HepG2 (cell line): ENCODE measurements around the gene RNF13. TPM values are rescaled to one million over a fixed set of nuclear protein-coding genes. Genes with fewer than 3 reads are reported as not detected.

Experiments used
- ATAC-seq: fragments of 200-7000 bp; cut with Tn5 transposase; 3 replicates; pipeline ENCODE4 v1.9.1; 2020; ENCODE audit warnings: mild to moderate bottlenecking, moderate library complexity
- BruUV-seq: library from RNA; stranded (reverse); fragments of 400-500 nt; replicated peaks from 2 replicates; lab custom pipeline; 2021; lab: Mats Ljungman, UMichigan
- CTCF ChIA-PET: fragments of 300-600 bp; formaldehyde crosslinking; extraction: SDS; loops from one replicate; lab custom pipeline; 2021; ENCODE audit warnings: low total read pairs, inconsistent platforms, low intra/inter-chr PET ratio; lab: Yijun Ruan, JAX
- POLR2A ChIA-PET: fragments of 350-600 bp; sonication (Branson Sonifier 250); formaldehyde crosslinking; loops from one replicate; lab custom pipeline; 2020; ENCODE audit warnings: antibody characterized with exemption, inconsistent platforms; lab: Yijun Ruan, JAX
- DNase-seq: peaks from one replicate; pipeline ENCODE4 v3.0.0-alpha.2; 2015; ENCODE audit warnings: low spot score
- FAIRE-seq: peaks from 3 replicates; lab custom pipeline; 2011; peaks lifted over from hg19 to GRCh38; lab: Jason Lieb, UNC
- H2AFZ ChIP-seq: one replicate; pipeline ENCODE4 v1.6.1; 2011; ENCODE audit warnings: low read length, inconsistent platforms
- H3K27ac ChIP-seq: fragments of 300-600 bp; 3 replicates; pipeline ENCODE4 v1.8.0; 2011; ENCODE audit warnings: mixed run types, mild to moderate bottlenecking, mixed read lengths, low read length, inconsistent platforms; ENCODE audit not compliant: insufficient read depth; ENCODE audit errors: extremely low read length
- H3K27me3 ChIP-seq, 2 experiments: fragments of 200-600 bp in 1 of 2; 2 replicates in 1 of 2; 3 replicates in 1 of 2; pipeline versions ENCODE4 v1.6.0 to v1.8.0; 2011; ENCODE audit warnings: low read length in 2 of 2, mild to moderate bottlenecking in 2 of 2, moderate library complexity in 2 of 2, inconsistent platforms in 1 of 2; ENCODE audit not compliant: insufficient read depth in 2 of 2, control insufficient read depth in 1 of 2
- H3K36me3 ChIP-seq, 2 experiments: fragments of 200-600 bp in 1 of 2; replicated peaks in 1 of 2; 2 replicates in 1 of 2; 3 replicates in 1 of 2; pipeline versions ENCODE4 v1.5.1 to v1.8.0; 2011; ENCODE audit warnings: low read length in 2 of 2, inconsistent platforms in 1 of 2; ENCODE audit not compliant: insufficient read depth in 2 of 2, control insufficient read depth in 1 of 2
- H3K4me1 ChIP-seq: 2 replicates; pipeline ENCODE4 v1.5.1; 2012; ENCODE audit warnings: low read length, inconsistent platforms; ENCODE audit not compliant: insufficient read depth
- H3K4me2 ChIP-seq: 2 replicates; pipeline ENCODE4 v1.6.0; 2011; ENCODE audit warnings: low read depth, low read length, inconsistent platforms
- H3K4me3 ChIP-seq, 3 experiments: fragments of 200-600 bp in 1 of 3; sonication (generic), shearing (Covaris generic) in 1 of 3; replicated peaks in 1 of 3; 2 replicates each; pipeline ENCODE4 v1.5.1; 2011 to 2016; ENCODE audit warnings: low read length in 3 of 3, inconsistent platforms in 2 of 3, low read depth in 2 of 3, mild to moderate bottlenecking in 2 of 3, control low read depth in 1 of 3, mixed read lengths in 1 of 3; ENCODE audit not compliant: insufficient read depth in 1 of 3
- H3K79me2 ChIP-seq: one replicate; pipeline ENCODE4 v1.6.1; 2011; ENCODE audit warnings: low read length, inconsistent platforms; ENCODE audit not compliant: insufficient read depth
- H3K9ac ChIP-seq: 2 replicates; pipeline ENCODE4 v1.6.0; 2011; ENCODE audit warnings: mild to moderate bottlenecking, low read depth, low read length, inconsistent platforms; ENCODE audit not compliant: insufficient read depth
- H3K9me3 ChIP-seq: 2 replicates; pipeline ENCODE4 v1.5.1; 2012; ENCODE audit warnings: mild to moderate bottlenecking, low read length
- H4K20me1 ChIP-seq: 2 replicates; pipeline ENCODE4 v1.6.0; 2011; ENCODE audit warnings: inconsistent platforms, mild to moderate bottlenecking, low read length, moderate library complexity; ENCODE audit not compliant: insufficient read depth
- HCFC1 ChIP-seq: fragments of 150-350 bp; IDR thresholded peaks from 2 replicates; pipeline ENCODE4 v1.6.1; 2014; ENCODE audit warnings: low read depth, low read length
- HOXD1 ChIP-seq: sonication (generic); formaldehyde crosslinking; IDR thresholded peaks from 2 replicates; pipeline ENCODE4 v1.5.0; 2020; ENCODE audit warnings: missing genetic modification reagents
- MIXL1 ChIP-seq: IDR thresholded peaks from 2 replicates; pipeline ENCODE4 v1.6.1; 2016
- NFYC ChIP-seq: IDR thresholded peaks from 2 replicates; pipeline ENCODE4 v1.6.1; 2016; ENCODE audit warnings: missing genetic modification reagents, missing compliant biosample characterization
- SIN3B ChIP-seq: fragments of 150-350 bp; IDR thresholded peaks from 2 replicates; pipeline ENCODE4 v1.6.1; 2014; ENCODE audit warnings: low read length
- ZBTB44 ChIP-seq: sonication (generic); formaldehyde crosslinking; IDR thresholded peaks from 2 replicates; pipeline ENCODE4 v1.4.0; 2020; ENCODE audit warnings: missing genetic modification reagents
- ZNF160 ChIP-seq: sonication (generic); formaldehyde crosslinking; IDR thresholded peaks from 2 replicates; pipeline ENCODE4 v1.8.0; 2022; ENCODE audit warnings: mild to moderate bottlenecking, inconsistent platforms, missing genetic modification reagents
- ZNF362 ChIP-seq: sonication (generic); formaldehyde crosslinking; IDR thresholded peaks from 2 replicates; pipeline ENCODE4 v1.4.0; 2020; ENCODE audit warnings: missing genetic modification reagents, mild to moderate bottlenecking, borderline replicate concordance
- ZNF615 ChIP-seq: sonication (generic); formaldehyde crosslinking; IDR thresholded peaks from 2 replicates; pipeline ENCODE4 v1.5.0; 2020; ENCODE audit warnings: mild to moderate bottlenecking, missing genetic modification reagents, borderline replicate concordance
- ZZZ3 ChIP-seq: sonication (generic); formaldehyde crosslinking; IDR thresholded peaks from 2 replicates; pipeline ENCODE4 v1.4.0; 2020; ENCODE audit warnings: missing genetic modification reagents, mild to moderate bottlenecking, borderline replicate concordance
- WGBS: methylation state at CpG from one replicate; pipeline ENCODE4 v1.1.6; 2017; ENCODE audit warnings: low lambda C conversion rate; 5-methylcytosine and 5-hydroxymethylcytosine counted together
- in situ Hi-C: cut with HindIII; loops from 2 replicates; pipeline ENCODE4 v1.10.0; 2017; ENCODE audit warnings: low pct_unique_long_range_greater_than_20kb; ENCODE audit not compliant: extremely low pct_ligation_motif_present
- intact Hi-C: fragments of 100-400 bp; cut with micrococcal nuclease; formaldehyde crosslinking; loops from one replicate; pipeline ENCODE4 v1.10.0; 2022; ENCODE audit not compliant: unreplicated experiment
- polyA plus RNA-seq, 8 experiments: library from polyadenylated mRNA; depleted of rRNA in 3 of 8; stranded (reverse) in 7 of 8; unstranded in 1 of 8; fragments of >200 nt; fragmentation: Illumina TruSeq in 4 of 8; extraction: Trizol in 4 of 8; gene quantifications; 2 replicates each; pipeline versions ENCODE4 v1.2.1 to v1.2.3, GENCODE V29; 2011 to 2016; ENCODE audit warnings: low read depth in 4 of 8, missing spikeins in 1 of 8, mixed read lengths in 1 of 8; ENCODE audit not compliant: insufficient read depth in 1 of 8
- total RNA-seq, 5 experiments: library from RNA; depleted of rRNA; stranded (reverse); fragments of >200 nt; fragmentation: Illumina TruSeq; extraction: Trizol; gene quantifications; 2 replicates each; pipeline ENCODE4 v1.2.3, GENCODE V29; 2016; ENCODE audit warnings: low read depth in 1 of 5
- TF ChIP-seq, protein P1 (sequence below): IDR thresholded peaks from 2 replicates; pipeline ENCODE4 v1.6.1; 2016; ENCODE audit warnings: missing compliant biosample characterization, missing genetic modification reagents, borderline replicate concordance
- TF ChIP-seq, protein P2 (sequence below): IDR thresholded peaks from 2 replicates; pipeline ENCODE4 v1.6.1; 2016; ENCODE audit warnings: mild to moderate bottlenecking, missing biosample characterization, missing genetic modification reagents

Gene RNF13
- total and polyA plus RNA-seq, 2 of the 13 experiments (the other 11 are each of a cell fraction or from before 2014, with no cell fraction given): 39.8 to 46.0 TPM

DNA sequence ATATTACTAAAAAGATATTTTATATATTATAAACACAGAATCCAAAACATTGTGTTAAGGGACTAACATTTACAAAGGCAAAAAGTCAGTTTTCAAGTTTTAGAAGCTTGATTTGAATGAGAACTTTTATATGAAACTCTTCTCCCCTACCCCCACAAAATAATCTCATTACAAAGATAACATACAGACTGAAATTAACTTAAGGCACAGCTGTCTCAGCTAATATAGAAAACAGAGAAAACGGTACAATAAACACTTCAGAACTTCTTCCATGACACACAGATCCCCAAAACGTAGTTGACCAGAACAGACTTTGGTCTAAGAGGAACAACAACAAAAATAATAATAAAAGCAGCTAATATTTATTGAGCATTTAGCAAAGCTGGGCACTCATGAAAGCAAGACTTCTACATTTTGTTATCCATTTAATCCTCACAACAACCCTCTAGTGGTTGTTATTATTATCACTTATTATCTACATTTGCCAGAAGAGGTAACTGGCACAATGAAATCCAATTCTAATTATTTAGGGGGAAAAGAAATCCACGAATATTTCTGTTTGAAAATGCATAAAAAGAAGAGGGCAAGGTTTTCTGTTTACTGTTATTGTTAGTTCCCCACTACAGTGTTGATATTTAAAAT is 89.6 kb downstream of the RNF13 start:
- H3K79me2 ChIP-seq: no peaks in the 10 kb centered on the region
- FAIRE-seq: no peak
- in situ Hi-C loops: no loop called here

More for the DNA sequence above, 89.6 kb downstream of the RNF13 start:
- no peak overlapping the region for H3K4me2 ChIP-seq
- no peaks in the 10 kb centered on the region for H3K4me1 ChIP-seq
- POLR2A ChIA-PET: no interaction called here
- no peaks in the 10 kb centered on the region for H3K27me3 ChIP-seq
- no peak overlapping the region for H3K27ac ChIP-seq
- H3K4me3 ChIP-seq: no peak overlapping the region
- WGBS: 93% methylated on average over 3 of the region's 3 CpGs
- H3K9ac ChIP-seq: no peak overlapping the region
- no TSS peak for BruUV-seq
- TF ChIP-seq ZZZ3 (CRISPR knock-in tag) (no peak), HOXD1 (CRISPR knock-in tag) (no peak), MIXL1 (CRISPR knock-in tag) (no peak), ZNF160 (CRISPR knock-in tag) (no peak), ZNF362 (no peak), NFYC (CRISPR knock-in tag) (no peak), ZNF615 (no peak), SIN3B (no peak), ZBTB44 (CRISPR knock-in tag) (no peak), HCFC1 (no peak)
- TF ChIP-seq, protein P1, sequence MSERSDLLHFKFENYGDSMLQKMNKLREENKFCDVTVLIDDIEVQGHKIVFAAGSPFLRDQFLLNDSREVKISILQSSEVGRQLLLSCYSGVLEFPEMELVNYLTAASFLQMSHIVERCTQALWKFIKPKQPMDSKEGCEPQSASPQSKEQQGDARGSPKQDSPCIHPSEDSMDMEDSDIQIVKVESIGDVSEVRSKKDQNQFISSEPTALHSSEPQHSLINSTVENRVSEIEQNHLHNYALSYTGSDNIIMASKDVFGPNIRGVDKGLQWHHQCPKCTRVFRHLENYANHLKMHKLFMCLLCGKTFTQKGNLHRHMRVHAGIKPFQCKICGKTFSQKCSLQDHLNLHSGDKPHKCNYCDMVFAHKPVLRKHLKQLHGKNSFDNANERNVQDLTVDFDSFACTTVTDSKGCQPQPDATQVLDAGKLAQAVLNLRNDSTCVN (CRISPR knock-in tag): no peak
- TF ChIP-seq, protein P2, sequence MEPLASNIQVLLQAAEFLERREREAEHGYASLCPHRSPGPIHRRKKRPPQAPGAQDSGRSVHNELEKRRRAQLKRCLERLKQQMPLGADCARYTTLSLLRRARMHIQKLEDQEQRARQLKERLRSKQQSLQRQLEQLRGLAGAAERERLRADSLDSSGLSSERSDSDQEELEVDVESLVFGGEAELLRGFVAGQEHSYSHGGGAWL: no peak
- DNase-seq: no peak
- CTCF ChIA-PET: no interaction called here
- intact Hi-C loops: loop anchor here (10.0 kb wide), 1 partner anchor 388 kb away; no protein-coding TSS in a partner anchor
- H3K36me3 ChIP-seq: no peaks in the 10 kb centered on the region; a peak in 1 of 5 replicates
- no peak overlapping the region for H2AFZ ChIP-seq
- no peaks in the 10 kb centered on the region for H3K9me3 ChIP-seq
- no peaks in the 10 kb centered on the region for H4K20me1 ChIP-seq
- ATAC-seq: no peak
